Nephron (organoid): Measurements from ENCODE around the gene AHNAK.

Experiments used
- H3K27ac Mint-ChIP-seq, 3 experiments: 2 replicates each; pipeline ENCODE4 v1.8.0; 2020; ENCODE audit warnings: mixed read lengths in 3 of 3, mild to moderate bottlenecking in 2 of 3, moderate library complexity in 1 of 3
- H3K27me3 Mint-ChIP-seq: 2 replicates; pipeline ENCODE4 v1.8.0; 2021; ENCODE audit warnings: low read depth, mild to moderate bottlenecking, moderate library complexity, mixed read lengths
- H3K36me3 Mint-ChIP-seq: 2 replicates; pipeline ENCODE4 v1.8.0; 2020; ENCODE audit warnings: low read depth, mixed read lengths
- H3K4me1 Mint-ChIP-seq: 2 replicates; pipeline ENCODE4 v1.8.0; 2020; ENCODE audit warnings: mixed read lengths
- H3K4me3 Mint-ChIP-seq, 3 experiments: 2 replicates each; pipeline ENCODE4 v1.8.0; 2020; ENCODE audit warnings: mild to moderate bottlenecking in 3 of 3, mixed read lengths in 3 of 3, moderate library complexity in 2 of 3
- H3K9me3 Mint-ChIP-seq: 2 replicates; pipeline ENCODE4 v1.8.0; 2020; ENCODE audit warnings: mixed read lengths
- CTCF ChIP-seq, 3 experiments: fragments of 200-600 bp; sonication (generic); IDR thresholded peaks; one replicate each; pipeline ENCODE4 v1.5.0; 2021; ENCODE audit warnings: antibody characterized with exemption in 3 of 3; ENCODE audit not compliant: unreplicated experiment in 3 of 3

Gene AHNAK

GRCh38 chr11:62538470-62539237, 8.0 kb downstream of the AHNAK start:
- Mint-ChIP-seq H3K4me1 (peaks cover 65% of the 10 kb centered on the region), H3K27me3 (peaks cover 6% of the 10 kb centered on the region), H3K27ac (peak overlapping the region; percentile 54 to 97 (median 95)), H3K9me3 (no peaks in the 10 kb centered on the region), H3K36me3 (peaks cover 18% of the 10 kb centered on the region), H3K4me3 (peak overlapping the region in 2 of 3 experiments; percentile 66 to 72)
- no peak for TF ChIP-seq CTCF (IDR thresholded peaks at IDR 0.05; ENCODE audit: unreplicated experiment in 3 of 3)

- peak overlapping the region in 1 of 3 experiments; percentile 14 for H3K4me3 Mint-ChIP-seq
These were observed 10.2 kb downstream of the AHNAK start for GRCh38 chr11:62536301-62536957.

GRCh38 chr11:62535802-62536201, 10.8 kb downstream of the AHNAK start:
- Mint-ChIP-seq H3K27me3 (peaks cover 4% of the 10 kb centered on the region), H3K36me3 (peaks cover 46% of the 10 kb centered on the region), H3K27ac (no peak overlapping the region), H3K4me3 (no peak overlapping the region), H3K4me1 (peaks cover 37% of the 10 kb centered on the region), H3K9me3 (peaks cover 5% of the 10 kb centered on the region)
- TF ChIP-seq CTCF (IDR thresholded peaks at IDR 0.05; ENCODE audit: unreplicated experiment in 3 of 3) = no peak

More at GRCh38 chr11:62536301-62536957, 10.2 kb downstream of the AHNAK start:
- H3K27ac Mint-ChIP-seq = peak overlapping the region in 2 of 3 experiments; percentile 49 to 58
- H3K36me3 Mint-ChIP-seq = peaks cover 40% of the 10 kb centered on the region
- TF ChIP-seq CTCF (IDR thresholded peaks at IDR 0.05; ENCODE audit: unreplicated experiment in 3 of 3) = no peak
- H3K9me3 Mint-ChIP-seq = peaks cover 5% of the 10 kb centered on the region
- peaks cover 43% of the 10 kb centered on the region for H3K4me1 Mint-ChIP-seq
- H3K27me3 Mint-ChIP-seq = peaks cover 4% of the 10 kb centered on the region

GRCh38 chr11:62534779-62535545, 11.6 kb downstream of the AHNAK start:
- peaks cover 30% of the 10 kb centered on the region for H3K4me1 Mint-ChIP-seq
- H3K9me3 Mint-ChIP-seq = peaks cover 5% of the 10 kb centered on the region
- H3K4me3 Mint-ChIP-seq = no peak overlapping the region
- no peak for TF ChIP-seq CTCF (IDR thresholded peaks at IDR 0.05; ENCODE audit: unreplicated experiment in 3 of 3)
- peaks cover 4% of the 10 kb centered on the region for H3K27me3 Mint-ChIP-seq
- H3K27ac Mint-ChIP-seq = no peak overlapping the region
- H3K36me3 Mint-ChIP-seq = peaks cover 55% of the 10 kb centered on the region

- H3K27me3 Mint-ChIP-seq = peaks cover 4% of the 10 kb centered on the region
- H3K36me3 Mint-ChIP-seq = peaks cover 83% of the 10 kb centered on the region
- H3K9me3 Mint-ChIP-seq = peaks cover 28% of the 10 kb centered on the region
- H3K27ac Mint-ChIP-seq = no peak overlapping the region
- no peak for TF ChIP-seq CTCF (IDR thresholded peaks at IDR 0.05; ENCODE audit: unreplicated experiment in 3 of 3)
- no peak overlapping the region for H3K4me3 Mint-ChIP-seq
- peaks cover 12% of the 10 kb centered on the region for H3K4me1 Mint-ChIP-seq
These were observed 14.5 kb downstream of the AHNAK start for GRCh38 chr11:62532096-62532495.
